Right lobe of liver (tissue), 4 donors: ENCODE results near the gene UBE2G1.

Experiments
- CTCF ChIP-seq, 4 donors: fragments of 200-600 bp in 3 of 4; fragments of 450-650 bp in 1 of 4; IDR thresholded peaks; one replicate each; pipeline versions ENCODE4 v1.5.1 to v1.8.0; 2016 to 2022; ENCODE audit warnings: antibody characterized with exemption in 4 of 4, mild to moderate bottlenecking in 2 of 4
- POLR2A ChIP-seq: fragments of 450-650 bp; IDR thresholded peaks from one replicate; pipeline ENCODE4 v1.6.1; 2017; ENCODE audit warnings: antibody characterized with exemption, mild to moderate bottlenecking
- donor health status: DM: no; HTN: no; CAD: no.
- donor health status: DM: no; HTN: no; CAD: no.
- donor health status: DM: no; HTN: yes; CAD: no.

- TF ChIP-seq CTCF (IDR thresholded peaks at IDR 0.05) (no peak), POLR2A (no peak)
Measured at GRCh38 chr17:4241535-4241934, 124.9 kb downstream of the UBE2G1 start.
